WTC11 (cell line): Measurements from ENCODE around the gene TEC. TPM values are rescaled to one million over a fixed set of nuclear protein-coding genes. Genes with fewer than 3 reads are reported as not detected.

Experiments used
- ATAC-seq: fragments of 200-7000 bp; cut with Tn5 transposase; 2 replicates; pipeline ENCODE4 v1.10.0; 2021; ENCODE audit warnings: mild to moderate bottlenecking, moderate library complexity
- CTCF ChIA-PET: fragments of 300-600 bp; sonication (Branson Sonifier 250); formaldehyde crosslinking; loops from one replicate; lab custom pipeline; 2021; ENCODE audit warnings: antibody characterized with exemption; lab: Charles Lee
- POLR2A ChIA-PET: fragments of 350-600 bp; sonication (Branson Sonifier 250); formaldehyde crosslinking; loops from one replicate; lab custom pipeline; 2021; ENCODE audit warnings: antibody characterized with exemption; lab: Charles Lee
- DNase-seq: peaks from one replicate; pipeline ENCODE4 v3.0.0; 2021; ENCODE audit warnings: low spot score
- H3K27ac Mint-ChIP-seq: 2 replicates; pipeline ENCODE4 v1.8.0; 2021; ENCODE audit warnings: mixed read lengths
- H3K27me3 Mint-ChIP-seq: 2 replicates; pipeline ENCODE4 v1.8.0; 2021; ENCODE audit warnings: low read depth, mild to moderate bottlenecking, moderate library complexity, mixed read lengths
- H3K36me3 Mint-ChIP-seq: 2 replicates; pipeline ENCODE4 v1.8.0; 2021; ENCODE audit warnings: mixed read lengths
- H3K4me1 Mint-ChIP-seq: 2 replicates; pipeline ENCODE4 v1.8.0; 2022; ENCODE audit warnings: mixed read lengths
- H3K4me3 Mint-ChIP-seq: 2 replicates; pipeline ENCODE4 v1.8.0; 2021; ENCODE audit warnings: mild to moderate bottlenecking, moderate library complexity, mixed read lengths
- H3K9me3 Mint-ChIP-seq: 2 replicates; pipeline ENCODE4 v1.8.0; 2021; ENCODE audit warnings: mixed read lengths
- AR ChIP-seq: fragments of 250-450 bp; sonication (Bioruptor Pico); IDR thresholded peaks from 2 replicates; pipeline ENCODE4 v1.9.0; 2021; ENCODE audit warnings: mild to moderate bottlenecking
- ARID4B ChIP-seq: sonication (generic); formaldehyde crosslinking; IDR thresholded peaks from 2 replicates; pipeline ENCODE4 v1.8.0; 2023; ENCODE audit warnings: missing genetic modification reagents, mild to moderate bottlenecking, borderline replicate concordance
- ATF2 ChIP-seq: sonication (generic); formaldehyde crosslinking; IDR thresholded peaks from 2 replicates; pipeline ENCODE4 v1.8.1; 2022; ENCODE audit warnings: low read depth, missing genetic modification reagents, borderline replicate concordance
- ATF3 ChIP-seq: sonication (generic); formaldehyde crosslinking; conservative IDR thresholded peaks from 2 replicates; pipeline ENCODE4 v1.8.1; 2022; ENCODE audit warnings: mild to moderate bottlenecking, missing genetic modification reagents
- ATF6 ChIP-seq: sonication (generic); formaldehyde crosslinking; IDR thresholded peaks from 2 replicates; pipeline ENCODE4 v1.8.1; 2023; ENCODE audit warnings: mild to moderate bottlenecking, missing genetic modification reagents
- E2F5 ChIP-seq: sonication (generic); formaldehyde crosslinking; IDR thresholded peaks from 2 replicates; pipeline ENCODE4 v1.8.1; 2022; ENCODE audit warnings: mild to moderate bottlenecking, moderate library complexity, missing genetic modification reagents
- ELF4 ChIP-seq: sonication (generic); formaldehyde crosslinking; IDR thresholded peaks from 2 replicates; pipeline ENCODE4 v1.8.1; 2022; ENCODE audit warnings: low read depth, mild to moderate bottlenecking, moderate library complexity, missing genetic modification reagents
- FOXJ3 ChIP-seq: sonication (generic); formaldehyde crosslinking; IDR thresholded peaks from 2 replicates; pipeline ENCODE4 v1.9.0; 2021; ENCODE audit warnings: missing genetic modification reagents, mild to moderate bottlenecking, borderline replicate concordance
- FOXP4 ChIP-seq: sonication (generic); formaldehyde crosslinking; IDR thresholded peaks from 2 replicates; pipeline ENCODE4 v1.8.0; 2022; ENCODE audit warnings: mild to moderate bottlenecking, missing genetic modification reagents
- JAZF1 ChIP-seq: fragments of 250-450 bp; sonication (Bioruptor Pico); IDR thresholded peaks from 2 replicates; pipeline ENCODE4 v1.9.0; 2021; ENCODE audit warnings: moderate library complexity, mild to moderate bottlenecking, inconsistent platforms
- MLX ChIP-seq: sonication (generic); formaldehyde crosslinking; IDR thresholded peaks from 2 replicates; pipeline ENCODE4 v1.8.1; 2023; ENCODE audit warnings: mild to moderate bottlenecking, missing genetic modification reagents, moderate library complexity
- NR2C2 ChIP-seq: sonication (generic); formaldehyde crosslinking; IDR thresholded peaks from 2 replicates; pipeline ENCODE4 v1.8.0; 2022; ENCODE audit warnings: mild to moderate bottlenecking, missing genetic modification reagents
- NR3C1 ChIP-seq: sonication (generic); formaldehyde crosslinking; conservative IDR thresholded peaks from 2 replicates; pipeline ENCODE4 v1.8.1; 2023; ENCODE audit warnings: low read depth, mild to moderate bottlenecking, missing genetic modification reagents
- TEAD1 ChIP-seq: sonication (generic); formaldehyde crosslinking; IDR thresholded peaks from 2 replicates; pipeline ENCODE4 v1.8.0; 2022; ENCODE audit warnings: mild to moderate bottlenecking, missing genetic modification reagents
- ZNF219 ChIP-seq: sonication (generic); formaldehyde crosslinking; IDR thresholded peaks from 2 replicates; pipeline ENCODE4 v1.8.0; 2023; ENCODE audit warnings: missing genetic modification reagents, mild to moderate bottlenecking, borderline replicate concordance
- ZNF423 ChIP-seq: fragments of 250-450 bp; sonication (Bioruptor Pico); IDR thresholded peaks from 2 replicates; pipeline ENCODE4 v2.1.2; 2022; ENCODE audit warnings: mild to moderate bottlenecking, moderate library complexity
- ZSCAN18 ChIP-seq: fragments of 250-450 bp; sonication (Bioruptor Pico); IDR thresholded peaks from 2 replicates; pipeline ENCODE4 v2.1.2; 2022; ENCODE audit warnings: mild to moderate bottlenecking, moderate library complexity
- total RNA-seq: library from RNA; stranded (reverse); gene quantifications from 3 replicates; pipeline ENCODE4 v1.2.3, GENCODE V29; 2021

The TEC gene
- total RNA-seq, 1 experiment from 2014 or later = 8.8 TPM

- TF ChIP-seq AR = no peak
- no peak for TF ChIP-seq ARID4B (CRISPR knock-in tag)
- no peak for TF ChIP-seq ATF2 (CRISPR knock-in tag)
- no peak for TF ChIP-seq ELF4 (CRISPR knock-in tag)
- TF ChIP-seq E2F5 (CRISPR knock-in tag) = no peak
Measured at GRCh38 chr4:48156423-48156822, 113.2 kb downstream of the TEC start (continued).

GRCh38 chr4:48153791-48154550, 115.7 kb downstream of the TEC start:
- no peak overlapping the region for H3K4me3 Mint-ChIP-seq
- ChIA-PET CTCF (no interaction called here), POLR2A (no interaction called here)
- ATAC-seq (no peak), DNase-seq (no peak)
- peaks cover 6% of the 10 kb centered on the region for H3K4me1 Mint-ChIP-seq
- no peaks in the 10 kb centered on the region for H3K27me3 Mint-ChIP-seq
- no peak overlapping the region for H3K27ac Mint-ChIP-seq
- peaks cover 48% of the 10 kb centered on the region for H3K9me3 Mint-ChIP-seq
- peaks cover 69% of the 10 kb centered on the region for H3K36me3 Mint-ChIP-seq
- TF ChIP-seq TEAD1 (no peak), MLX (CRISPR knock-in tag) (no peak), FOXP4 (CRISPR knock-in tag) (no peak), FOXJ3 (CRISPR knock-in tag) (no peak), JAZF1 (CRISPR knock-in tag) (no peak), E2F5 (CRISPR knock-in tag) (no peak), NR2C2 (CRISPR knock-in tag) (no peak), ATF3 (CRISPR knock-in tag) (no peak), ATF6 (CRISPR knock-in tag) (no peak), NR3C1 (CRISPR knock-in tag) (no peak), ZNF219 (CRISPR knock-in tag) (no peak), ZSCAN18 (no peak), ZNF423 (CRISPR knock-in tag) (no peak)
